Ascending aorta (tissue), 2 donors: ENCODE data around the gene MYO1B. TPM values are rescaled to one million over a fixed set of nuclear protein-coding genes. Genes with fewer than 3 reads are reported as not detected.

ENCODE experiments used
- DNase-seq, 2 donors: peaks; one replicate each; pipeline ENCODE4 v3.0.0-alpha.2; 2019; ENCODE audit warnings: low spot score in 2 of 2
- H3K27ac ChIP-seq, 2 donors: fragments of 200-600 bp; sonication (generic); one replicate each; pipeline ENCODE4 v1.5.1; 2016 to 2017; ENCODE audit warnings: mild to moderate bottlenecking in 1 of 2
- H3K27me3 ChIP-seq: fragments of 200-600 bp; sonication (generic); one replicate; pipeline ENCODE4 v1.5.1; 2017
- H3K36me3 ChIP-seq, 2 donors: fragments of 200-600 bp; sonication (generic); one replicate each; pipeline ENCODE4 v1.5.1; 2016
- H3K4me1 ChIP-seq, 2 donors: fragments of 200-600 bp; sonication (generic); one replicate each; pipeline ENCODE4 v1.5.1; 2016 to 2017; ENCODE audit warnings: mild to moderate bottlenecking in 1 of 2
- H3K4me3 ChIP-seq, 2 donors: fragments of 200-600 bp; sonication (generic); one replicate each; pipeline ENCODE4 v1.5.1; 2016 to 2017; ENCODE audit warnings: mild to moderate bottlenecking in 1 of 2
- H3K9me3 ChIP-seq, 2 donors: fragments of 200-600 bp; sonication (generic); one replicate each; pipeline ENCODE4 v1.5.1; 2016
- CTCF ChIP-seq, 3 experiments: fragments of 200-600 bp in 2 of 3; fragments of 450-650 bp in 1 of 3; sonication (generic) in 2 of 3; IDR thresholded peaks; one replicate each; pipeline ENCODE4 v1.5.1; 2016 to 2019; ENCODE audit warnings: antibody characterized with exemption in 3 of 3, mild to moderate bottlenecking in 1 of 3, moderate library complexity in 1 of 3
- intact Hi-C: fragments of 100-400 bp; cut with DNase I; formaldehyde crosslinking; loops from one replicate; pipeline ENCODE4 v1.15.1; 2023
- total RNA-seq: library from RNA; depleted of rRNA; stranded (reverse); fragments of >200 nt; gene quantifications from one replicate; pipeline ENCODE4 v1.1.0, GENCODE V29; 2016

MYO1B gene
- total RNA-seq, 1 donor from 2014 or later: 27.4 TPM

GRCh38 chr2:191250400-191250799, 5.2 kb downstream of the MYO1B start:
- Histone ChIP-seq H3K9me3 (no peaks in the 10 kb centered on the region), H3K4me3 (no peak overlapping the region), H3K36me3 (no peaks in the 10 kb centered on the region), H3K4me1 (peaks cover 0 to 25% of the 10 kb centered on the region in 2 donors), H3K27me3 (no peaks in the 10 kb centered on the region), H3K27ac (no peak overlapping the region)
- intact Hi-C loops: no loop called here
- DNase-seq: no peak
- TF ChIP-seq CTCF (IDR thresholded peaks at IDR 0.05): no peak

GRCh38 chr2:191250986-191251385, 5.8 kb downstream of the MYO1B start:
- intact Hi-C loops: no loop called here
- Histone ChIP-seq H3K4me1 (peaks cover 0 to 28% of the 10 kb centered on the region in 2 donors), H3K27ac (no peak overlapping the region), H3K9me3 (no peaks in the 10 kb centered on the region), H3K4me3 (no peak overlapping the region), H3K36me3 (no peaks in the 10 kb centered on the region), H3K27me3 (no peaks in the 10 kb centered on the region)
- no peak for DNase-seq
- no peak for TF ChIP-seq CTCF (IDR thresholded peaks at IDR 0.05)

GRCh38 chr2:191252699-191253098, 7.5 kb downstream of the MYO1B start:
- no peaks in the 10 kb centered on the region for H3K9me3 ChIP-seq
- no peak overlapping the region for H3K27ac ChIP-seq
- no peaks in the 10 kb centered on the region for H3K36me3 ChIP-seq
- TF ChIP-seq CTCF (IDR thresholded peaks at IDR 0.05): no peak
- no peak overlapping the region for H3K4me3 ChIP-seq
- no peaks in the 10 kb centered on the region for H3K27me3 ChIP-seq
- H3K4me1 ChIP-seq: peaks cover 0 to 25% of the 10 kb centered on the region in 2 donors
- DNase-seq: no peak
- intact Hi-C loops: no loop called here

GRCh38 chr2:191253476-191253875, 8.3 kb downstream of the MYO1B start:
- H3K27ac ChIP-seq: no peak overlapping the region
- TF ChIP-seq CTCF (IDR thresholded peaks at IDR 0.05): no peak
- intact Hi-C loops: no loop called here
- no peaks in the 10 kb centered on the region for H3K9me3 ChIP-seq
- no peaks in the 10 kb centered on the region for H3K36me3 ChIP-seq
- H3K27me3 ChIP-seq: no peaks in the 10 kb centered on the region
- no peak for DNase-seq
- peaks cover 0 to 20% of the 10 kb centered on the region in 2 donors for H3K4me1 ChIP-seq
- no peak overlapping the region for H3K4me3 ChIP-seq

- intact Hi-C loops: no loop called here
- Histone ChIP-seq H3K4me3 (no peak overlapping the region), H3K4me1 (peaks cover 0 to 11% of the 10 kb centered on the region in 2 donors), H3K27ac (no peak overlapping the region), H3K9me3 (no peaks in the 10 kb centered on the region), H3K27me3 (no peaks in the 10 kb centered on the region), H3K36me3 (no peaks in the 10 kb centered on the region)
- DNase-seq: no peak
- TF ChIP-seq CTCF (IDR thresholded peaks at IDR 0.05): no peak
Observed at GRCh38 chr2:191255271-191255670, 10.1 kb downstream of the MYO1B start.

- Histone ChIP-seq H3K9me3 (no peaks in the 10 kb centered on the region), H3K4me3 (no peak overlapping the region), H3K36me3 (no peaks in the 10 kb centered on the region), H3K4me1 (peaks cover 0 to 11% of the 10 kb centered on the region in 2 donors), H3K27me3 (no peaks in the 10 kb centered on the region), H3K27ac (no peak overlapping the region)
- DNase-seq: no peak
- intact Hi-C loops: no loop called here
- TF ChIP-seq CTCF (IDR thresholded peaks at IDR 0.05): no peak
Observed at GRCh38 chr2:191255756-191256312, 10.6 kb downstream of the MYO1B start.
